HG03097 (cell line): ENCODE results near the gene DEFB131B.
"Not testable (repeated sequence)": the region's sequence is repeated elsewhere in the genome, so short reads cannot be mapped to it uniquely, and the experiment has no call there.

Experiments
- ATAC-seq: cut with Tn5 transposase; IDR thresholded peaks from one replicate; pipeline ENCODE4 v1.9.1; 2021; ENCODE audit not compliant: unreplicated experiment, low FRiP score

The DEFB131B gene, protein sequence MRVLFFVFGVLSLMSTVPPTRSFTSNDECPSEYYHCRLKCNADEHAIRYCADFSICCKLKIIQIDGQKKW

DNA sequence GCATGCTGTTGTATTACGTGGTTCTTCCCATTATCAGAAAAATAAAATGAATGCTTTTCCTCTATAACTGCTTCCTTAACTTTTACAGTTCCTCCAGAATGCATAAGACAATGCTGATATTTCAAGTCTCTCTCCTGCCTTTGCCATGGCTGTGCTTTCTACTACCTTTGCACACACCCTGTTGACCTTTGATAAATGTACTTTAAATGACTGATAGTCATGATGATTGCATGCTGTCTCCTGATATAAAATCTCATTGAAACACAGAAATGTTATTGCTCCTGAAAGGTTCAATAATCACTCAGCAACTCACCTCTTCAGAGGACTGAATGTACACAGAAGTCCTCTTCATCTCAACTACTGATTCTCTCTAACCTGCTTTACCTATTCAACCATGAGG lies at the start of gene DEFB131B:
Gene DEFB131B (plus strand): TSS at position 395 of the 400 bp plus-strand sequence. CDS start 0 bp downstream, at position 395.
- not testable (repeated sequence) for ATAC-seq

DNA sequence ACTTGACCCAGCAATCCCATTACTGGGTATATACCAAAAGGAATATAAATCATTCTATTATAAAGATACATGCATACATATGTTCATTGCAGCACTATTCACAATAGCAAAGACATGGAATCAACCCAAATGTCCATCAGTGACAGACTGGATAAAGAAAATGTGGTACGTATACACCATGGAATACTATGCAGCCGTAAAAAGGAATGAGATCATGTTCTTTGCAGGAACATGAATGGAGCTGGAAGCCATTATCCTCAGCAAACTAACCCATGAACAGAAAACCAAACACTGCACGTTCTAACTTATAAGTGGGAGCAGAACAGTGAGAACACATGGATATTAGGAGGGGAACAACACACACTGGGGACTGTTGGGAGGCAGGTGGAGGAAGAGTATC lies 49.0 kb upstream of the DEFB131B start:
- ATAC-seq: not testable (repeated sequence)

DNA sequence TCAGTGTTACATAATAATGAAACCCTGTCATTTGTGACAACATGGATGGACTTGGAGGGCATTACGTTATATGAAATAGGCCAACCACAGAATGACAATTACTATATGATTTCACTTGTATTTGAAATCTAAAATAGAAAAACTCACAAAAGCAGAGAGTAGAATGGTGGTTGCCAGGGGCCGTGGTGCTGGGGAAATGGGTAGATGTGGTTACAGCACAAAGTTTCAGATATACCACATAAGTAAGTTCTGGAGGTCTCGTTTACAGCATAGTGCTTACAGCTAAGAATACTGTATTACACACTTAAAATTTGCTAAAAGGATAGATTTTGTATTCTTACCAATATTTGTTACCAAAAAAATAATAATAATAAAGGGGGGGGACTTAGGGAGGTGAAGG lies 48.6 kb upstream of the DEFB131B start:
- not testable (repeated sequence) for ATAC-seq

DNA sequence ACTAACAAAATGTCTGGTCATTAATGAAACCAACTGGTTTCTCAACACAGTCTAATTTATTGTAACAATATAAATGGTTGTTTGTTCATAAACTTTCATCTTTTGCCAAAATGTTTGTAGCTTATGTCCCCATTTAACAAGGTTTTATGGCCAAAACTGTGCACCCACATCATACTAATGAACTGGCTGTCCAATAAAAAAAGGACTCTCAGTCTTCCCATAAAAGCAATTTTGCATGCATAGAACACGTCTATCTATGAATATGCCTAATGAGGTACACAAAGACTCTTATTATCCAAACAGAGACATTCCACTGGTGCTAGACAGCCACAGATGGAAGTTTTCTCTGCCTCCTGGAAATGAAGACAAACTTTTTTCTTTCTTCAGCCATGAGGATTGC lies 45.4 kb upstream of the DEFB131B start, which contains the start of gene DEFB108B:
Gene DEFB108B (plus strand): TSS at position 390 of the 400 bp plus-strand sequence. CDS start 0 bp downstream, at position 390.
- ATAC-seq: not testable (repeated sequence)

DNA sequence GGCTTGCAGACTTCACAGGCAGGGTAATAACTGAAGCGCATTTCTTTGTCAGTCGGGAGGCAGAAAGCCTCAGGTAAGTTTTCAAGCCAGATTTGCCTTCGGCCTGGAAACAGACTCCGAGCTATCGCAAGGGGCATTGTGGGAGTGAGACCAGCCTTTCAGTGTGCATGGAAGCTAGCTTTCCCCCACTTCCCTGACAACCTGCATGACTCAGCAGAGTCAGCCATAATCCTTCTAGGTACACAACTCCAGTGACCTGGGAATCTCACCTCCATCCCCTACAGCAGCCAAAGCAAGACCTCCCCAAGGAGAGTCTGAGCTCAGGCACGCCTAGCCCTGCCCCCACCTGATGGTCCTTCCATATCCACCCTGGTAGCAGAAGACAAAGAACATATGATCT lies 35.5 kb upstream of the DEFB131B start:
- ATAC-seq: not testable (repeated sequence)

DNA sequence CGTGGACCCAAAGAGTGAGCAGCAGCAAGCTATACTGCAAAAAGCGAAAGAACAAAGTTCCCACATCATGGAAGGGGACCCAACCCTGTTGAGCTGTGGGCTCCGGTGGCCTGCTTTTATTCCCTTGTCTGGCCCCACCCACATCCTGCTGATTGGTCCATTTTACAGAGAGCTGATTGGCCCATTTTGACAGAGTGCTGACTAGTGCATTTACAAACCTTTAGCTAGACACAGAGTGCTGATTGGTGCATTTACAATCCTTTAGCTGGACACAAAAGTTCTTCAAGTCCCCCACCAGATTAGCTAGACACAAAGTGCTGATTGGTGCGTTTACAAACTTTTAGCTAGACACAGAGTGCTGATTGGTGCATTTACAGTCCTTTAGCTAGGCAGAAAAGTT lies 34.9 kb upstream of the DEFB131B start:
- not testable (repeated sequence) for ATAC-seq

DNA sequence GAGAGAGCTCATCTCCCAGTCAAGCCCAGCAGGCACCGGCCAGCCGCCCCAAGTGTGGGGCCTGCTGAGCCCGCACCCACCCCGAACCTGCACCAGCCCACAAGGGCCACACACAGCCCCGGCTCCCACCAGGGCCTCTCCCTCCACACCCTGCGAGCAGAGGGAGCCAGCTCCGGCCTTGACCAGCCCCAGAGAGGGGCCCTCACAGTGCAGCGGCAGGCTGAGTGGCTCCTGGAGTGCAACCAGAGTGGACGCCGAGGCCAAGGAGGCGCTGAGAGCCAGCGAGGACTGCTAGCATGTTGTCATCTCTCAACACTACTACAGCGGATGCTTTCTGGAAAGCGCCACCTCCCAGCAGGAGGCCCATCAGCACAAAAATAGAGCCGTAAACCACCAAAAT lies 34.4 kb upstream of the DEFB131B start:
- no peak for ATAC-seq

DNA sequence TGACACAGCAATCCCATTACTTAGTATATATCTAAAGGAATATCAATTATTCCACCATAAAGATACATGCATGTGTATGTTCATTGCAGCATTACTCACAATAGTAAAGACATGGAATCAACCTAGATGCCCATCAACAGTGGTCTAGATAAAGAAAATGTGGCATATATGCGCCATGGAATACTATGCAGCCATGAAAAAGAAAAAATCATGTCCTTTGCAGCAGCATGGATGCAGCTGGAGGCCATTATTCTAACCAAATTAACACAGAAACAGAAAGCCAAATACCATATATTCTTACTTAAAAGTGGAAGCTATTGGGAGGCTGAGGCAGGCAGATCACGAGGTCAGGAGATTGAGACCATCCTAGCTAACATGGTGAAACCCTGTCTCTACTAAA lies 24.4 kb upstream of the DEFB131B start:
- ATAC-seq: not testable (repeated sequence)

DNA sequence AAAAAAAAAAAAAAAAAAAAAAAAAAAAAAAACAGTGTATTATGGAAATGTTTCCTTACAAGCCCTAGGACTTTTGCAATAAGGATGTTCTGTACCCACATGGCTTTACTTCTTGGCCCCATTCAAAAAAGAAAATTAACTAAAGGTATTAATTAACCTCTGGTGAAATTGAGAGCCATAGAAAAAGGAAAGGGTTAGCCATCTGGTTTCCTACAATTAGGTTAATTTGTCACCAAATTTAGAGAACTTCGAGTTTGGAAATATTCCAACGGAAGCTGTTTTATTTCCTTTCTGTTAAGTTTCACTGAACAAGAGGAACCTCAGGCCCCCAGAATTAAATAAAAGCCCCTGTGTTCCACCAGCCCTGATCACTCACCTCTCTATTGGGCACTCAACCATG lies 22.4 kb upstream of the DEFB131B start:
- ATAC-seq: not testable (repeated sequence)

DNA sequence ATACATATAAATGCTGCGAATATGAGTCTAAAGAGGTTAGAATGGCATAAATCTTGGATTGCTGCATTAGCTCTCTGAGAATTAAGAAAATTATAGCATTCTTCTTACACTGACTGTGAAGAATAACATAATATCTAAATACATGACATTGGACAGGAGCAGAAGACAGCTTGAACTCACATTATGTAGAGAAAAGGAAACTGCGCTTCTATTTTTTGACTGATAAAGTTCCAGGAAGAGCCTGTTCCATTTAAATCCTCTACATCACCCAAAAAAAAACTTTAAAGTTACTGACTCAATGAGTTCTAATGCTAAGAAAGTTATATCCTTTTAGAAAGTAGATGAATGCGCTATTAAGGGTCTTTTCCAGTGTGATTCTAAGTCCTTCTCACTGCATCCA lies 17.4 kb upstream of the DEFB131B start:
- not testable (repeated sequence) for ATAC-seq

DNA sequence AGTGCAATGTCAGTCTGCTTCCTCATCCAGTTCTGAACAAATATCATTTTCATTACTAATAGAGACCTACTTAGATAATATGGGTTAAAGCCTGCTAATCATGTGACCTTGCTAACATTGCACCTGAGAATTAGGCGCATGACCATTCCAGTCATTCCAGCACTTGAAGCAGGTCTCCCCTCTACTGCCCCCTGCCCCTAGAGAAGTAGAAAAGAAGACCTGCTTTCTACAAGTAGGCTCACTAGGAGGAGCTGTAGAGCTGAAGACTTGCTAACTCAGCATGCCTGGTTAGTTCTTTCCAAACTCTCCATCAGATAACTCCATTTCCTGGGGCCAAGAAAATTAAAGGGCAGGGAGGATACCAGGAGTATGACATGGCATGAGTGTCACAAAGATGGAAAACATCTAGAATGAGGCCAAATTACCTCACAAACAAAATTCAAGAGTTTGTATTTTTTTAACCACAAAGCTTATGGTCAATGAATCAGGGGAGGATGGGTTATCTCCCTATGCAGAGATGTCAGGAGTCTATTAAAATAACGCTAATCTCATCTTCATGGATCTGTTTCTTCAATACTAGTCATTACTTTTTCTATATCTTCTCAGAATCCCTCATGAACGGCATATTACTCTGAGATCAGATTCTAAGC lies 14.2 kb upstream of the DEFB131B start:
- not testable (repeated sequence) for ATAC-seq

DNA sequence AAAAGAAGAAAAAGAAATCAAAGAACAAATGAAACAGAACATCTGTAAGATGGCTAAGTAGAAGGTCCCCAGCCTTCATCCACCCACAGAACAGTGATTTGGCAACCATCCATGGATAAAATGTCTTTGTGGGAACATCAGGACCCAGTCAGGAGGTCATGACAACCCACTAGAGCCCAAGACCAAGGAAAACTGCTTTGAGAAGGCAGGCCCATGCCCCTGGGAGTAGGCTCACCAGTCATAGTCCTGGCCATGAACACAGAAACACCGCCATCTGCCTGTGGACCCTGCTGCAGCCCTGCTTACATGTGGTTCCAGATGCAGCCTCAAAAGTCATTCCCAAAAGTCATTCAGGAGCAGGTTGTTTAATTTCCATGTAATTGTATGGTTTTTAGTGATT lies 11.0 kb upstream of the DEFB131B start:
- not testable (repeated sequence) for ATAC-seq

DNA sequence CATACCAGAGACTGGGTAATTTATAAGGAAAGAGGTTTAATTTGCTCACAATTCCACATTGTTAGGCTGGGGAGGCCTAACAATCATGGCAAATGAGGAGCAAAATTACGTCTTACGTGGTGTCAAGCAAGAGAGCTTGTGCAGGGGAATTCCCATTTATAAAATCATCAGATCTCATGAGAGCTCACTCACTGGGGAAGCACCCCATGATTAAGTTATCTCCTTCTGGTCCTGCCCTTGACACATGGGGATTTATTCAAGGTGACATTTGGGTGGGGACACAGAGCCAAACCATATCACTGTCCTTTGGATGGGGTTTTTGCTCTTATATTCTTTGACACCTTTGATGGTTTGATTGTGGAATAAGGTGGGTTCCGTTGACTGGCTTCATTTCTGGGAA lies 8.3 kb upstream of the DEFB131B start:
- not testable (repeated sequence) for ATAC-seq

DNA sequence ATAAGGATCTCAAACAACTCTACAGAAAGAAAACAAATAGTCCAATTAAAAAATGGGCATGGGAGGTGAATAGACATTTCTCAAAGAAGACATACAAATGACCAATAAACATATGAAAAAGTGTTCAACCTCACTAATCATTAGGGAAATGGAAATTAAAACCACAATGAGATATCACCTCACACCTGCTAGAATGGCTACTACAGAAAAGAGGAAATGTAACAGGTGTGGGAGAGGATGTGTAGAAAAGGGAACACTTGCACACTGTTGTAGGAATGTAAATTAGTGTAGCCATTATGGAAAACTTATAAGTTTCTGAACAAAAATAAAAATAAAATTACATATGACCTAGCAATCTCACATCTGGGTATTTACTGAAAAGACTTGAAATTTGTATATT lies 7.6 kb upstream of the DEFB131B start:
- ATAC-seq: not testable (repeated sequence)

DNA sequence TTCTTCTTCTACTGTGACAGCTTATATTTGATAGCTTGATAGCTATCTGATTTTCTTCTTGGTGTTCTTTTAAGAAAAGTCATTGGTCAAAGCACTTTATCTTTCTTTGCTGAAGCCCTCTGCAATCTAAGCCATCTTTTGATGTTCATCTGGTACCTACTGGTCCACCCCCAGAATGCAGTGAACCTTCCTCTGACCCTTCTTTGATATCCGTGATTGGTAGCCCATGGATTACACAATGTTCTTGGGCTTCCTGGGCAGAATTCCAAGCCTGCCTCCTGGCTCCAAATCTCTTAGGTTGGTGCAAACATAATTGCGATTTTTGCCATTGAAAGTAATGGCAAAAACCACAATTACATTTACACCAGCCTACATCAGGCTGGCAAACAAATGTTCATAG lies 2.0 kb upstream of the DEFB131B start:
- not testable (repeated sequence) for ATAC-seq

DNA sequence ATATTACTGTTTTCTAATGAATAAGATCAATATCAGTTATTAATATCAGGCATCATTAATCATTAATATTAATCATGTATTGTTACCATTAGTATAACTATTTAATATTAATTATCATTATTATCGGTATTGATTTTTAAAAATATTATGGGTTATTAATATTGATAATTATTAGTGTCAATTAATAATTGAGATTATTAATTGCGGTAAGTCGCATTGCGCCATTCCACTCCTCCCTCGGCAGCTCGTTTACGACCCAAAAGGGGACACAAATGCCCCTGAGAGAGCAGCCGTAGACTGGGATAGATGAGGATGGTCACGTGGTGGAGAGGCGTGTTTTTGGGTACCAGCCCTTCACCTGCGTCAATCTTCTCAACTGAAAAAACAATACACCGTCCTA lies 7.6 kb downstream of the DEFB131B start:
- not testable (repeated sequence) for ATAC-seq

DNA sequence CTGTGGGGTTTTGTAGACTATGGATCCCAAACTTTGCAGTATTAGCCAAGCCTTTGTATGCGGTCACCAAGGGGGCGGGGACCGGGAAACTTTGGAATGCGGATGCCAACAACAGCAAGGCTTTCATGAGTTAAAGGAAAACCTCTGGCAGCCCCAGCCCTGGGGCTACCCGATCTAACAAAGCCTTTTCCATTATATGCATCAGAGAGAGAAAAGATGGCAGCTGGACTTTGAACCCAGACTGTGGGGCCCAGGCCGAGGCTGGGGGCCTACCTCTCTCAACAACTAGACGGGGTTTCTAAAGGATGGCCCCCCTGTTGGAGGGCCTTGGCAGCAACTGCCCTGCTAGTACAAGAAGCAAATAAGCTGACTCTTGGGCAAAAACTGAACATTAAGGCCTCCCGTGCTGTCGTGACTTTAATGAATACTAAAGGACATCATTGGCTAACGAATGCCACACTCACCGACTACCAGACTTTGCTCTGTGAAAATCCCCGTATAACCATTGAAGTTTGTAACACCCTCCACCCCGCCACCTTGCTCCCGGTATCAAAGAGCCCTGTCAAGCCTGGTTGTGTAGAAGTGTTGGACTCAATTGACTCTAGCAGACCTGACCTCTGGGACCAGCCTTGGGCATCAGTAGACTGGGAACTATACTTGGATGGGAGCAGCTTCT lies 10.2 kb downstream of the DEFB131B start:
- not testable (repeated sequence) for ATAC-seq

DNA sequence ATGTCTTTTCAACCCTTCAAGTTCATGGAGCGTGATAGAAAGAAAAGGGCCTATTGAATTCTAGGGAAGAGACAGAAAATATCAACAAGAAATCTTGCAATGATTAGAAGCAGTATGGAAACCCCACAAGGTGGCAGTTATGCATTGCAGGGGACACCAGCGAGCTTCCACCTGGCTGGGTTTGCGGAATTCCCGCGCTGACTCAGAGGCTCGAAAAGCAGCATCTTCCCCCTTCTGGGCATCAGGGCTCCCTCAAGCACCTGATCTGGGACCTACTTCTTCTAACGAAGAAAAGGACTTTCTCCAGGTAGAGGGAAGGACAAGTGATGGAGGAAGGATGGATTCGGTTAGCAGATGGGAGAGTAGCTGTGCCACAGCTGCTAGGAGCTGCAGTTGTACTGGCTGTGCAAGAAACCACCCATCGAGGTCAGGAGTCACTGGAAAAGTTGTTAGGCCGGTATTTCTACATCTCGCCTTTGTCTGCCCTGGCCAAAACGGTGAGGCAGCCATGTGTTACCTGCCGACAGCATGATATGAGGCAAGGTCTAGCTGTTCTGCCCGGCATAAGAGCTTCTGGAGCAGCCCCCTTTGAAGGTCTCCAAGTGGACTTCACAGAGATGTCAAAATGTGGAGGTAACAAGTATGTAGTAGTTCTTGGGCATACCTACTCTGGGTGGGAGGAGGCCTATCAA lies 11.1 kb downstream of the DEFB131B start:
- ATAC-seq: not testable (repeated sequence)

DNA sequence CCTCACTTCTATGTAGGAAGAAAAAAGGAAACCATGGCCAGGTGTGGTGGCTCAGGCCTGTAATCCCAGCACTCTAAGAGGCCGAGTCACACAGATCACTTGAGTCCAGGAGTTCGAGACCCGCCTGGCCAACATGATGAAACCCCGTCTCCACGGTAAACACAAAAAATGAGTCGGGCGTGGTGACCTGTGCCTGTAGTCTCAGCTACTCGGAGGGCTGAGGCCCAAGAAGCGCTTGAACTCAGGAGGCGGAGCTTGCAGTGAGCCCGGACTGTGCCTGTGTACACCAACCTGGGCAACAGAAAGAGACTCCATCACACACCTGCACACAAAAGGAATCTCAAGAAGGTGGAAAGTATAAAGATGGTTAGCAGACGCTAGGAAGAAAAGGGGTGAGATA lies 17.7 kb downstream of the DEFB131B start:
- ATAC-seq: no peak

DNA sequence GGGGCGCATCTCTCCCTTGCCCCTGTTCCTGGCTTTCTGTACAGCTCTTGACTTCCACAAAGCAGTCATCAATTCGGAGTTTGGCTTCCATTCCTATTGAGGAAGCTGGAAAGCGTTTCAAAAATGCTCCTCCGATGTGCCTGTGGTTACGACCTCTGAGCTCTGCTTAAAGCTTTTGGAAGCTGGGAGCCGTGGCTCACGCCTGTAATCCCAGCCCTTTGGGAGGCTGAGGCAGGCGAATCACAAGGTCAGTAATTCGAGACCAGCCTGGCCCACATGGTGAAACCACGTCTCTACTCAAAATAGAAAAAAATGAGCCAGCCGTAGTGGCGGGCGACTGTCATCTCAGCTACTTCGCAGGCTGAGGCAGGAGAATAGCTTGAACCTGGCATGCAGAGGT lies 22.9 kb downstream of the DEFB131B start:
- ATAC-seq: not testable (repeated sequence)

DNA sequence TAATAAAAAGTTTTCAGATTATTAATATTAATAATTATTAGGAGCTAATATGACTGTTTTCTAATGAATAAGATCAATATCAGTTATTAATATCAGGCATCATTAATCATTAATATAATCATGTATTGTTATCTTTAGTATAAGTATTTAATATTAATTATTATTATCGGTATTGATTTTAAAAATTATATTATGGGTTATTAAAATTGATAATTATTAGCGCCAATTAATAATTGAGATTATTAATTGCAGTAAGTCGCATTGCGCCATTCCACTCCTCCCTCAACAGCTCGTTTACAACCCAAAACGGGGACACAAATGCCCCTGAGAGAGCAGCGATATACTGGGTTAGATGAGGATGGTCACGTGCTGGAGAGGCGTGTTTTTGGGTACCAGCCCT lies 30.0 kb downstream of the DEFB131B start:
- ATAC-seq: no peak
